AG08396 (cell line): ENCODE data around the gene CD6.

Experiments used
- DNase-seq: peaks from one replicate; pipeline ENCODE4 v3.0.0; 2012; ENCODE audit warnings: low spot score, mixed read lengths

The CD6 gene, protein sequence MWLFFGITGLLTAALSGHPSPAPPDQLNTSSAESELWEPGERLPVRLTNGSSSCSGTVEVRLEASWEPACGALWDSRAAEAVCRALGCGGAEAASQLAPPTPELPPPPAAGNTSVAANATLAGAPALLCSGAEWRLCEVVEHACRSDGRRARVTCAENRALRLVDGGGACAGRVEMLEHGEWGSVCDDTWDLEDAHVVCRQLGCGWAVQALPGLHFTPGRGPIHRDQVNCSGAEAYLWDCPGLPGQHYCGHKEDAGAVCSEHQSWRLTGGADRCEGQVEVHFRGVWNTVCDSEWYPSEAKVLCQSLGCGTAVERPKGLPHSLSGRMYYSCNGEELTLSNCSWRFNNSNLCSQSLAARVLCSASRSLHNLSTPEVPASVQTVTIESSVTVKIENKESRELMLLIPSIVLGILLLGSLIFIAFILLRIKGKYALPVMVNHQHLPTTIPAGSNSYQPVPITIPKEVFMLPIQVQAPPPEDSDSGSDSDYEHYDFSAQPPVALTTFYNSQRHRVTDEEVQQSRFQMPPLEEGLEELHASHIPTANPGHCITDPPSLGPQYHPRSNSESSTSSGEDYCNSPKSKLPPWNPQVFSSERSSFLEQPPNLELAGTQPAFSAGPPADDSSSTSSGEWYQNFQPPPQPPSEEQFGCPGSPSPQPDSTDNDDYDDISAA

DNA sequence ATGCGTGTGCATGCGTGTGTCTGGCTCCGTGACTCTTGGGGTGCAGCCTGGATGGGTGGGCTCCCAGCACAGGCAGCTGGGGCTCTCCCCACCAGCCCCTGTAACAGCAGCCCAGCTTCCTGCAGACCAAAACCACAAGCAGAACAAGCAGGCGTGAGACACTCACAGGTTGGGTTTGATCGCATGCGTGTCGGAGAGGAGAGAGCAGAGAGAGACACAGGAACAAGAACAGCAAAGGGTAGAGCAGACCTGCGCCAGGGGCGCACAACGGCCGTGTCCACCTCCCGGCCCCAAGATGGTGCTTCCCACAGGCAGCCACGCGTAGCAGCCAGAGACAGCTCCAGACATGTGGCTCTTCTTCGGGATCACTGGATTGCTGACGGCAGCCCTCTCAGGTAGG, at the start of gene CD6:
CD6 (plus strand) TSS at position 161 of the 400 bp plus-strand sequence; CDS start at position 347, 186 bp downstream.
- no peak for DNase-seq

DNA sequence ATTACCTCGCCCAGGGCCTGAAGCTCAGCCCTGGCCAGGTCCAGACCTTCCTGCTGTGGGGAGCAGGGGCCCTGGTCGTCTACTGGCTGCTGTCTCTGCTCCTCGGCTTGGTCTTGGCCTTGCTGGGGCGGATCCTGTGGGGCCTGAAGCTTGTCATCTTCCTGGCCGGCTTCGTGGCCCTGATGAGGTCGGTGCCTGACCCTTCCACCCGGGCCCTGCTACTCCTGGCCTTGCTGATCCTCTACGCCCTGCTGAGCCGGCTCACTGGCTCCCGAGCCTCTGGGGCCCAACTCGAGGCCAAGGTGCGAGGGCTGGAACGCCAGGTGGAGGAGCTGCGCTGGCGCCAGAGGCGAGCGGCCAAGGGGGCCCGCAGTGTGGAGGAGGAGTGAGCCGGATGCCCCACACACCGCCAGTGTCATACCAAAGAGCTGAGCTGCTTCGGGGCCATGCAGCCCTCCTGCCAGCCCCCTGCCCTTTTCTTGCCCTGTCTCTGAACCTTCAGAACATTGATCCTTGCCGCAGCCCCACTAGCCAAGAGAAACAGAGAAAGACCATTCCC, 49.6 kb upstream of the CD6 start:
- no peak for DNase-seq

DNA sequence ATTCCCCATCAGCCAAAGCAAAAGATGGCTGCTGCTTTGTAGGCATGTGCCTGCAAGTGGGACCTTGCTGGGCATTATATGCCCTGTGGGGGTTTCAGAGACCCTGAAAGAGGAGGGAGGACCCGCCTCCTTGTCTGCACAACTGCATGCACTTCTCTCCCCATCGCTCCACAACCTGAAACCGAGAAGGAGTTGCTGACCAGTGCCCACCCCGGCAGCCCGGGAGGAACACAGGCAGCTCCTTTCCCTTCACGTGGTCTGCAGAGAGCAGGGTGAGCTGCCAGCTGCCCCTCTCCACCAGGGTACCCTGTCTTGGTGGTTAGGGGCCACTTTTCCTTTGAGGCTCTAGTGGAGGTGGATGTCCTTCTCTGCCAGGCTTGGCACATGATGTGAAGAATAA, 48.6 kb upstream of the CD6 start:
- DNase-seq, result no peak

DNA sequence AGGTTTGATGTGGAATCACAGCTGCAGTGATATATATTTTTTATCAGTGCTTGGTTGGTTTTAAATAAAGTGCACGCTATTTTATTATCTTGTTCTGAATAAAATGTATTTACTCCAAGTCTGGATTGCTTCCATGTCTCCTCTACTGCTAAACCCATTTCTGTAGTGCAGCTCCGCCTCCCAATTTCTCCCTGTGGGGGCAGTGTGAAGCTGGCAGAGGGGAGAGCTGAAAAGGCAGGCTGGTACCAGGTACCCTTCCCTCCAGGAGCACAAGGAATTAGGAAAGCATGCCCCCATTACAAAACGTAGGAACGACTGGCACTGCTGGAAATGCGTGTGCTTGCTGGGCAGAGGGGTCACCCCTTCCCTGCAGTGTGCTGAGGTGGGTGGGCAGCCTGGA, 48.2 kb upstream of the CD6 start:
- DNase-seq, result no peak

DNA sequence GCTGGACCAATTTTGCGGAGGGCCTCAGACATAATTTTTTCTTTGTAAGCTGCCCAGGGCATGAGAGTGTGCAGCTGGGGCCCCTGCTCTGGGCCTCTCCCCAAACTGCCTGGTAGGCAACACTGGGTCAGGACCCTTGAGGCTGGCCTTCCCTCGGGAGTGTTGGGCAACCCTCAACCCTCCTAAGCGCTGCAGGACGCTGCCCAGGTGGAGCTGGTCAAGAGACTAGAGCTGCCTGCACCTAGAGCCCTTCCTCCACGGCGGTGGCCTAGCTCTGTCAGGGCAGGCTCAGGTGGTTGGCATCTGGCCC, 47.7 kb upstream of the CD6 start:
- DNase-seq, result no peak

DNA sequence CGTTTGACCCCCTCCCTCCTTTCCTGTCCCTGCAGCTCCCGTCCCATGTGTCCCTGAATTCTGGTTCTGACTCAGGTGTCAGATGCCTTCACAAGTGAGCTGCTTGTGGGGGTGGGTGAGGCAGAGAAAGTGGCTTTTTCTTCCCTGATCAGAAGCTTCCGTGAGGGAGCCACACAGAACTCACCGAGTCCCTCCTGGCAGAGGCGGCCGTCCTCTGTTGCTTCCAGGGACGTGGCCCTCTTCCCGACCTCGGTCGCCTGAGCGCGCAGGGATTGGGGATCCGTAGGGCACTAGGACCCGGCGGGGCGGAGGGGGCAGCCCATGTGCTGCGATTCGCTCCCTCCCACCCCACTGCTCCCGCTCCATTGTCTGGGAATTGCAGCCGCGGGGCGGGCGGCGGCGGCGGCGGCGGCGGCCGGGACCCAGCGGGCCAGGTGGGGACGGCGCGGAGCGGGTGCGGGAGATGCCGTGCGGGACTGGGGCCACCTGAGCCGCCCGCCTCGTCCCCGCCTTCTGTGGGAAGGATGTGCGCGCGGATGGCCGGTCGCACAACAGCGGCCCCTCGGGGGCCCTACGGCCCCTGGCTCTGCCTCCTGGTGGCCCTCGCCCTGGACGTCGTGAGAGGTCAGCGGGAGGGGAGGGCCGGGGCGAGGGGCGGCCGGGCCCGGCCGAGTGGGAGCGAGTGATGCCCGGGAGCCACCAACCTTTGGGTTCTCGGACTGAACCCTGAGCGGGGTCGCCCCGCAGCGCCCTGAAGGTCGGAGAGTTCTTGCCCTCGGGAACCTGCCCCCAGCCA, 47.2 kb upstream of the CD6 start, which contains the start of gene TMEM132A:
TMEM132A (plus strand) TSS at position 351 of the 796 bp plus-strand sequence; CDS start at position 525, 174 bp downstream.
- DNase-seq, result peak; percentile 94

DNA sequence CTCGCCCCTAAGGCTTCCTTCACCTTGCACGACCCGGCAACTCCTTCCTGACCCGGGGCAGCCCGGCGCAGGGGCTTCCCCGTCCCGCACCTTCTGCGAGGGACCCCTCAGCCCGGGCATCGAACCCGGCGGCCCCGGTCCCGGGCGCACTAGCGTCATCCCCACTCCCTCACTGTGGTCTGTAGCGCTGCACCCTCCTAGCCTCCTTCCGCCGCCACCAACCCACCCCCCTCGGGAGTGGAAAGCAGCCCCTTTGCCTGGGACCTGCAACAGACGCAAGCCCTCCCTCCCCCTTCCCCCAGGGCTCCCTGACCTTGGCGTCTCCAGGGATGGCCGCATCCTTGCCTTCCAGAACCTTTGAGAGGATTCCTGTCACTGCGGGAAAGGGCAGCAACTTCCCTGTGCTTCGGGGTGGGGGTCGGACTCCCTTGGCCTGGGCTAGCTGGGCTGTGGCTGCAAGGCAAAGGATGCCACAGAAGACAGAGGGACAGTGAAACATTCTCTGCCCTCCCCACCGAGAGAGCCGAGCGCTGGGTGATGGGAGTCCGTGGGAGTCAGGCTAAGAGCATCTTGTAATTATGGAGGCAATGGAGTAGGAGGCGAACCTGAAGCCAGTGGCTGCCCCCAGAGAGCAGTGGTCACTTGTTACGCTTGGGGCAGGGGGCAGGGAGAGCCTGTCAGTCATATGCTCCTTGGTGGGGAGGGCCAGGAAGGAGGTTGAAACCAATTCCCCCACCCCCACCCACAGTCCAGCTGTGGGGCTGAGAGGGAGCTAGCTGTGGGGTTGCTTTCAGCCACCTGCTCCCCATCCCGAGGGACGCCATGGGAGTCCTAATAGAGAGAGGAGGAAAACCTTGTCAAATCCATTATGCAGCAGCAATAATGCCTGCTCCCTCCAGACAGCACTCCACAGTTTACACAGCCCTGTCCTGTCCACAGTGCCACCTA, 46.3 kb upstream of the CD6 start:
- DNase-seq, result no peak

DNA sequence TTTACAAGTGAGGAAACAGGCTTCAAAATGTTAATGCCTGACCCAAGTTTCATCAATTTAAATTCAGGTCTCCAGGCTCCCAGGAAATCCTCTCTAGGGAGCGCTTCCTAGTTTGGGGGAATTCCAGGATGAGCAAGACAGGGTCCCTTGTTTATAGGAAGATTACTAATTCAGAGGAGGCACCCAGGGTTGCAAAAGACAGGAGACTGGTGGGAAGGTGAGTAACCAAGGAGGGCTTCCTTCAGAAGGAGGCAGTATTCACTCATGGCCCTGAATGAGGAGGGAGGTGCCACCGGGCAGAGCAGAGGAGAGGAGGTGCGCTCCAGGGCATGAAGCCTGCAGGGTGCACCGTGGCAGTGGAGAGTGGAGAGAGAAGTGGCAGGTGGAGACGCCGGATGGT, 45.6 kb upstream of the CD6 start:
- DNase-seq, result peak; percentile 65

DNA sequence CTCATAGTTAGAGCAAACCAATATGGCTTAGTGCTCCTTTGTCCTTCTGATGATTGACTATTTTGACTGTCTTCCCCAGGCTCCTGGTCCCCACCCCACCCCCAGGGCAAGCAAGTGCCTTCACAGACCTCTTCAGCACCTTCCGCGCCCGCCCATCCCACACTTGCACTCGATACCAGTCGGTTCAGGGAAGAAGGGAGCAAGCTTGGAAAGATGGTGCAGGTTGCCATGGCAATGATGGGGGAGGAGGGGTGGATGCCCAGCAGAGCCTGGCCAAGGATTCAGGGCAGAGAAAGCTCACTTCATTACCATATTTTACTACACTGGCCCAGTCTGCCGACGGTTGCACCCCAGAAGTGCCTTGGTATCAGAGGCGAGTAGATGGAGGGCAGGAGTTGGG, 45.0 kb upstream of the CD6 start:
- no peak for DNase-seq

DNA sequence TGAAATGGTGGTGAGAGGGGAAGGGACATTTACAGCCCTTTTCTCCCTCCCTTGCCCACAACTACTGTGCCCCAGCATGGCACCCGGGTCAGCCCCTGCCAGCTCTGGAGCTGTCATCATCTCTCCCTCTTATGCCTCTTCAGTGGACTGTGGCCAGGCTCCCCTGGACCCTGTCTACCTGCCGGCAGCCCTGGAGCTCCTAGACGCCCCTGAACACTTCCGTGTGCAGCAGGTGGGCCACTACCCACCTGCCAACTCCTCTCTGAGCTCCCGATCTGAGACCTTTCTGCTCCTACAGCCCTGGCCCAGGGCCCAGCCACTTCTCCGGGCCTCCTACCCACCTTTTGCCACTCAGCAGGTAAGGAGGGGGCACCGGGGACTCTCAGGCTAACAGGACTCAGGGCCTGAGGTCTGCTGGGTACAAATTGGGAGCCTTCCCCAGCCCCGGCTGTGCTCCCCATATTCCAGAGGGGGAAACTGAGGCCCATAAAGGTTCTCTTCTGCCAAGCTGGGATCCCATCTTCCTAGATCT, 44.4 kb upstream of the CD6 start:
- no peak for DNase-seq

DNA sequence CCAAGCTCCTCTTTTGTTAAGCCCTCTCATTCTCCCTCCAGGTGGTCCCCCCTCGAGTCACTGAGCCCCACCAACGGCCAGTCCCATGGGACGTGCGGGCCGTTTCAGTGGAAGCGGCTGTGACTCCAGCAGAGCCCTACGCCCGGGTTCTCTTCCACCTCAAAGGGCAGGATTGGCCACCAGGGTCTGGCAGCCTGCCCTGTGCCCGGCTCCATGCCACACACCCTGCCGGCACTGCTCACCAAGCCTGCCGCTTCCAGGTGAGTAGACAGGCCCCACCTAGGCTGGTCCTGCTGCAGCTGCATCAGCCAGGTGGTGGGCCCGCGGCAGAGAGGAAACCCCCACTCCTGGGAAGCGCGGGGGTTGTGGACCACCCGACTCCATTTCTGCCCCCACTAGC, 43.9 kb upstream of the CD6 start:
- no peak for DNase-seq

DNA sequence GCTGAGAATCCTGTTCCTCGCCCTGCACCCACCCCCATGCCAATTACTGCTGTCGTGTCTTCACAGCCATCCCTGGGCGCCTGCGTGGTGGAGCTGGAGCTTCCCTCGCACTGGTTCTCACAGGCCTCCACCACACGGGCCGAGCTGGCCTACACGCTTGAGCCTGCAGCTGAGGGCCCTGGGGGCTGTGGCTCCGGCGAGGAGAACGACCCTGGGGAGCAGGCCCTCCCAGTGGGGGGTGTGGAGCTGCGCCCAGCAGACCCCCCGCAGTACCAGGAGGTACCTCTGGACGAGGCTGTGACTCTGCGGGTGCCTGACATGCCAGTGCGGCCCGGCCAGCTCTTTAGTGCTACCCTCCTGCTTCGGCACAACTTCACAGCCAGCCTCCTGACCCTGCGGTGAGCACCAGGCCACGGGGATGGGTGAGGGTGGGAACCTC, 42.9 kb upstream of the CD6 start:
- no peak for DNase-seq

DNA sequence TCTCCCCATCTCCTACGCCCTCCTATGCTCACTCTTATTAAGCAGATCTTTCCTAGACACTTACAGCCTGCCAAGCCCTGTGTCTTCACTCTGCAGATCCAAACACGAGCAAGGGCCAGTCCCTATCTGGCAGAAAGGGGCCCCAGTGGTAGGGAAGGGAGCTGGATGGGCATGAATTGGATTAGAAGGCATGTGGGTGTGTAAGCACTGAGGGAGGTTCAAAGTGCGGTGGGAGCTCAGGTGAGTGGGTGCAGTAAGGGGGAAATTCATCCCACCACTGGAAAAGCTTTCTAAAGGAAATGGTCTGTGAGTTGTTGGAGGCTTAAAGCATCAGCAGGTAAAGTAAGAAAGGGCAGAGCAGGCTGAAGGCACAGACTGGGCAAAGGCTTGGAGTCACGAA, 41.7 kb upstream of the CD6 start:
- DNase-seq, result no peak

DNA sequence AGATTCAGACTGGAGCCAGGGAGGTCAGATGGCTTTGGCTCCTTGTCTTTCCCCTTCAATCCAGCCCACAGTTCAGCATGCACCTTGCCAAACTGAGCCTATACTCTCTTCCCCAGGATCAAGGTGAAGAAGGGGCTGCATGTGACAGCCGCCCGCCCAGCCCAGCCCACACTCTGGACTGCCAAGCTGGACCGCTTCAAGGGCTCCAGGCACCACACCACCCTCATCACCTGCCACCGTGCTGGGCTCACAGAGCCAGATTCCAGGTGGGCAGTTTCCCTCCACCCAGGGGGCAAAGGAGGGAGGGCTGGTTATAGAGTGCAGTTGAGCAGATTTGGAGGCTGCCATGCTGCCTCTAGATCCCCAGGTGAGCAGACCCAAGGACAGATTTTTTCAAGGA, 41.1 kb upstream of the CD6 start:
- DNase-seq, result no peak

DNA sequence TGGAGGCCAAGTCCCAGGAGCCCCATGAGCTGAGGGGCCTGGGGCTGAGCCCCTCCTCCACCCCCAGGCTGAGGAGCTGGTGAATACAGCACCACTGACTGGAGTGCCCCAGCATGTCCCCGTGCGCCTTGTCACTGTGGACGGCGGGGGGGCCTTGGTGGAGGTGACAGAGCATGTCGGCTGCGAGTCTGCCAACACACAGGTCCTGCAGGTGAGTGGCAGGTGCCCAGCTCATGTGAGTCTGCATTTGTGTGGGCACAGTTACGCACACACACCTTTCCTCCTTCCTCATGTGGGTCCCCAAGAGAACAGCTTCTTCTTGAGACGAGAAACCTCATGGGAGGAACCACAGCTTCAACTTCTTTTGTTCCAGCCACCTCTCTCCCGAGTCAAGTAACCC, 39.6 kb upstream of the CD6 start:
- DNase-seq, result no peak

DNA sequence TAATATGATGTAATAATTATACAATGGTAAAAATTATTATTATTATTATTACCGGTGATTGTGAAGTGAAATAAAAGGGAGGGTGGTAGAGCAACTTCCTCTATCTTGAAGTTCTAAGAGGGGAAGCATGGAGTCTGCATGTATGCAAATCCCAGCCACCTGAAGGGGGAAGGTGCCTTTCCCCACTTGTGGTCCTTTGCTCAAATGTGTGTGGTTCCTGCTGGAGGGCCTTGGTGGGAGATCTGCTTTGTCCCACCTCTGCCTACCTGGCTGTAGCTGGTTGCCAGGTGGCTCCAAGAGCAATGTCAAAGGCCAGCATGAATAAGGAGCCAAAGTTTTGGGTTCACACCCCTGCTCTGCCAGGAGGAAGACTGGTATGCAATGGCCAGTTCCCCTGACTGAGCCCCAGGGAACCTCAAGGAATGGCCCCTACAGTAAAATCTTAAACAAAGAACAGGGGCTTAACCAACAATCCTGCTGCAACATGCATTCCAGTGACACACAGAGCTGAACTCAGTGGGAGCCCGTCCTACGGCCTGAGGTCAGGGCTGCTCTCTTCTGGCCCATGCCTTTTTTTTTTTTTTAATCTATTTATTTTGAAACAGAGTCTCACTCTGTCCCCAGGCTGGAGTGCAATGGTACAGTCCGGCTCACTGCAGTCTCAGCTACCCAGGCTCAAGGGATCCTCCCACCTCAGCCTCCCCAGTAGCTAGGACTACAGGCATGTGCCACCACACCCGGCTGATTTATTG, 38.7 kb upstream of the CD6 start:
- DNase-seq, result no peak

DNA sequence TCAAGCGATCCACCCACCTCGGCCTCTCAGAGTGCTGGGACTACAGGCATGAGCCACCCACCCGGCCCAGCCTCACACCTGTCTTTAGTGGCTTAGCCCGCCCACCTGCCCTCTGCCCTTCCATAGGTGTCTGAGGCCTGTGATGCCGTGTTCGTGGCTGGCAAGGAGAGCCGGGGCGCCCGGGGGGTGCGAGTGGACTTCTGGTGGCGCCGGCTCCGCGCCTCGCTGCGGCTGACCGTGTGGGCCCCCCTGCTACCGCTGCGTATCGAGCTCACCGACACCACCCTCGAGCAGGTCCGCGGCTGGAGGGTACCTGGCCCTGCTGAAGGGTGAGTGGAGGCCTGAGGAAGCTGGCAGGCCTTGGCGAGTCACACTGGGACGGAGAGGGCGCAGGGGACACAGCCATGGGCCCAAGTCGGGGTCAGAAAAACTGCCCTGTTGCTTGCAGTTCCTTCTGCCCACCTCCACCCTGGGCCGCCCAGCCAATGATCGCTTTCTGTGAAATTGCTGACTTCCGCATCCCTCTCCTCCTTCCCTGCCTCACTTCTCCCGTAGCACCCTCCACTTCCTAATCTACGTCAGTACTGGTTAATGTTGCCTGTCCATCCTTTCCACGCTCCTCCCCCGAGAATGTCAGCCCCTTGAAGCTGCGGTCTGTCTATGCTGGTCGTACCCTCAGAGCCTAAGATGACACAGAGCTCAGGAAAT, 37.9 kb upstream of the CD6 start:
- DNase-seq, result no peak

DNA sequence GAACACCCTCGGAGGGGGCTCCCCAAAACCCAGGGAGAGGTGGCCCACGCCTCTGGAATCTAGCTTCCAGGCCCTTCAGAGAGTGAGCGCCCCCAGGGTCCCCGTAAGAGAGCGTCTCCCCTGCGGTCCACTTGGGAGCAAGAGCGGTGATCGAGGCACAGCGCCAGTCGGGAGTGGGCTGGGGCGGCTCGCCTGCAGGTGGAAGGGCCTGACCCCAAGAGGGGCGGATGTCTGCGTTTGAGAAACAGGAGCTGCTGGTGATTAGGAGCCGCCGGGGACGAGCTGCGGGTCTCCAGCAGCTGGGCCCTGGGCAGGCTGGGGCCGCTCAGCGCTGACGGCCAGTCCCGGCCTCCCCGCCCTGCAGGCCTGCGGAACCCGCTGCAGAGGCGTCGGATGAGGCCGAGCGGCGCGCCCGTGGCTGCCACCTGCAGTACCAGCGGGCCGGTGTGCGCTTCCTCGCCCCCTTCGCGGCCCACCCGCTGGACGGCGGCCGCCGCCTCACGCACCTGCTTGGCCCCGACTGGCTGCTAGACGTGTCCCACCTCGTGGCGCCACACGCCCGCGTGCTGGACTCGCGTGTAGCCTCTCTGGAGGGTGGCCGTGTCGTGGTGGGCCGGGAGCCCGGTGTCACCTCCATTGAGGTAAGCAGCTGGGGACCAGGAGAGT, 37.2 kb upstream of the CD6 start:
- DNase-seq, result no peak
